CD1c-positive myeloid dendritic cell (primary cell): ENCODE data around the gene ITPR3.

ENCODE experiments used
- DNase-seq: peaks from one replicate; pipeline ENCODE4 v3.0.0-alpha.2; 2016; ENCODE audit errors: extremely low spot score

ITPR3 gene

DNA sequence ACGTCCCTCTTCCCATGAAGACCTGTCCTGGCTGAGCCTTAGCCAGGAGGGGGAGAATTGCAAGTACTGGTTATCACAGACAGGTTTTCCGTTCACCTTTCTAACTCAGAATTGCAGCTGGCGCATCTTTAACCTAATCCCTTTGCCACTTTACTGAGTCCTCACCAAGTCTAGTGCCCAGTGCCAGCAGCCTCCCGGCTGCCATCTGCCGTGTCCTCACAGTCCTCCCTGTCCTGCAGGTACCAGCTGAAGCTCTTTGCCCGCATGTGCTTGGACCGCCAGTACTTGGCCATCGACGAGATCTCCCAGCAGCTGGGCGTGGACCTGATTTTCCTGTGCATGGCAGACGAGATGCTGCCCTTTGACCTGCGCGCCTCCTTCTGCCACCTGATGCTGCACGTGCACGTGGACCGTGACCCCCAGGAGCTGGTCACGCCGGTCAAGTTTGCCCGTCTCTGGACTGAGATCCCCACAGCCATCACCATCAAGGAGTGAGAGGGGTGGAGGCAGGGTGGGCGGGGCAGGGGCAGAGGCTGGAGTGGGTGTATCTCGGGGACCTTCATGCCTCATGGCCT, 49.1 kb downstream of the ITPR3 start:
- DNase-seq: no peak

DNA sequence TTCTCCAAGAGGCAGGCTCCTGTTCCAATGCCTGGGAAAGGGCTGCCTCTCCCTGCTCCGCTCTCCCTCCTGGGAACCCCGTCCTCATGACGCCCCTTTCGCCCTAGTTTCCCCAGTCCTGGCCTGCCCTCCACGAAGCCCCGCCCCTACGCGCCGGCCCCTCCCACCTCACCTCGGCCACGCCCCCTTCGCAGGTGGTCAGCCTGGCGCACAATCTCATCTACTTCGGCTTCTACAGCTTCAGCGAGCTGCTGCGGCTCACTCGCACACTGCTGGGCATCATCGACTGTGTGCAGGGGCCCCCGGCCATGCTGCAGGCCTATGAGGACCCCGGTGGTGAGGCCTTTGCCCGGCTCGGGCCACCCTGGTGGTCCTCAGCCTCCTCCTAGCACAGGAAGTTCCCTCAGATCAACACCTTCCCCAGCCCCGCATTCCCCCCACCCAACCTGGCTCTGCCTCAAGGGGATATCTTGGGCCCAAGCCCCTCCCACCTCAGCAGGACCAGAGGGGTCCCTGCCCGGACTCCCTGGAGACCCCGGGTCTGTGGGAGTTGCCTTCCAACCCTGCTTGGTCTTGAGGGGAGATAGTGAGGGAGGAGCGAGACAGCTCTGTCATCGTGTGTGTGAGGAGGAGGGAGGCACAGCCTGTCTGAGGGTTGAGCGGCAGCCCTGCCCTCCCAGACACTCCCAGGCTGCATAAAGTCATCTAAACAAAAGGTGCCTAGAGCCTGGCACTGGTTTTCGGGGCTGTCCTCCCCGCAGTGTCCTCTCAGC, 50.0 kb downstream of the ITPR3 start:
- no peak for DNase-seq

DNA sequence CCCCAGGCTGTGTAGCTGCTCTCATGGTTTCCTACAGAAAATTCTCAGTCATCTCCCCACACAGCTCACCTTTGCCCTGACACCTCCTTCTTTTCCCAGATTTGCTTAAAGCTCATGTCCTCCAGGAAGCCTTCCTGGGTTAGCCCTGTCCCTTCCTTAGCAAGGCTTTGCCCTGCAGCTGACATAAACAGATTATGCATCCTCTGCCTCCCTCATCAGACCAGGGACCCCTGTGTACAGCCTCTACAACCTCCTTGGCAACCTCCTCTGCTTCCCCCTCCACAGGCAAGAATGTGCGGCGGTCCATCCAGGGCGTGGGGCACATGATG, 50.6 kb downstream of the ITPR3 start:
- DNase-seq: no peak

GRCh38 chr6:33672808-33673207, 51.7 kb downstream of the ITPR3 start:
- DNase-seq: peak; percentile 30

DNA sequence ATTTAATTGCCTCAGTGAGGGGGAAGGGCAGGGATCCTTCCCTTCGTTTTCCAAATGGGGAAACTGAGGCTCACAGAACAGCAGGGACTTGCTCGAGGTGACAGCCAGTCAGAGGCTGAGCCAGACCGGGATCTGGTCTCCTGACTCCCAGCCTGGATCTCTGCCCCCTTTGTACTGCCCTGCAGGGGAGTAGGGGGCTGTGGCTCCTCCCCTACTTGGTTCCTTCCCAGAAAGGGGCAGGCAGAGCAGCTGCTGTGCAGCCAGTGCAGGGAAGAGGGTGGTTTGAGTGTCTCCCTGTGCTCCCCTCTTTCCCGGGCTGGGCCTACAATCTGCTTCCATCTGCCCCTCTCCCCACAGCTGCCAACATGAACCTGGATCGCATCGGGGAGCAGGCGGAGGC, 52.7 kb downstream of the ITPR3 start:
- DNase-seq: no peak

DNA sequence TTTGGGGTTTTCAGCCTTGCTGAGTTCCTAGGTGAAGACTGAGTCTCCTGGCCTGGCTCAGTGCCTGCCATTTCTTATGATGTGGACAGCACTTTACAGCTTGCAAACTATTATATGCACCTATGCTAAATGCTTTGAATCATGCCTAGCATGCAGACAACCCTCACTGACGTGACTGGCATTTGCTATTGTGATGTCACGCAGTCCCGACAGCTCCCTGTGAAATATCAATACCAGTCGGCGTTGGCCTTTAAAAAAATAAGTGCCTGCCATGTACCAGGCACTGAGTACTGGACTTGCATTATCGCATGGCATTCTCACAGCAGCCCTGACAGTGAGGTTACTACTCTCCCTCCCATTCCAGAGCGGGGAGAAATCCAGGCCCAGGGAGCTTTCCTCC, 54.8 kb downstream of the ITPR3 start:
- no peak for DNase-seq

GRCh38 chr6:33676416-33677142, 55.5 kb downstream of the ITPR3 start:
- no peak for DNase-seq

- no peak for DNase-seq
Measured at GRCh38 chr6:33677143-33677660, 56.1 kb downstream of the ITPR3 start.

DNA sequence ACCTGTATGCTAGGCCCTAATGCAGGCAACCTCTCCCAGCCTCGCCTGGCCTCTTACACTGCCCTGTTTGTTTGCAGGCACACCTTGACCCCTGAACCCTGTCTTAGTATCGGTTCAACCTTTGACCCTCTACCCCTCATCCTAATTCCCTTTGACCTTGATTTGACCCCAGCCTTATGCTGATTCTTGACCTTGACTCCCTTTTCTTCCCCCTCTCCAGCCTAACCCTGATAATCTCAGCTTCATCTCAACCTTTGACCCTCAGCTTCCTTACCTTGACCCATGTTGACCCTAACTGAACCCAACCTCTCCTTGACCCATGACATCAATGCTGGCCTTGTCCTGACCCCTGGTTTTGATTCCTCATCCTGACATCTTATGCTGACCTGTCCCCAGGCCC, 56.6 kb downstream of the ITPR3 start:
- no peak for DNase-seq

DNA sequence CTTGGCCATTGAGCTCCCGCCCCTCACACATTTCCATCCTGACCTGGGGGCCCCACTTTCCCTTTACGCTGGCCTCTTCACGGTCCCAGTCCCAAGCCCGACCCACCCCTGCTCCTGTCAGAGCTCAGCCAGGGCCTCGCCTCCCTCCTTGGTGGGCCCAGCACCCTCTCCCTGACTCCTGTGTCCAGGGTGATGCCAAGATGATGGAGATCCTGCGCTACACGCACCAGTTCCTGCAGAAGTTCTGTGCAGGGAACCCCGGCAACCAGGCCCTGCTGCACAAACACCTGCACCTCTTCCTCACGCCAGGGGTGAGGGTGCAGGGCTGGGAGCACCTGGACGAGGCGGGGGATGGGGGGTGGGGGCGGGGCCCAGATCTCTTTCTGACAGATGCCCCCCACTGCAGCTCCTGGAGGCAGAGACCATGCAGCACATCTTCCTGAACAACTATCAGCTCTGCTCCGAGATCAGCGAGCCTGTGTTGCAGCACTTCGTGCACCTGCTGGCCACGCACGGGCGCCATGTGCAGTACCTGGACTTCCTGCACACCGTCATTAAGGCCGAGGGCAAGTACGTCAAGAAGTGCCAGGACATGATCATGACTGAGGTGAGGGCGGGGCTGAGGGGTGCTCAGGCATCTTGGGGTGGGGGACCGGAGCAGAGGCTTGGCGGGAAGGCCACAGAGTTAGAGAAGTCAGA, 57.3 kb downstream of the ITPR3 start:
- no peak for DNase-seq

GRCh38 chr6:33678932-33679490, 57.9 kb downstream of the ITPR3 start:
- DNase-seq: no peak

DNA sequence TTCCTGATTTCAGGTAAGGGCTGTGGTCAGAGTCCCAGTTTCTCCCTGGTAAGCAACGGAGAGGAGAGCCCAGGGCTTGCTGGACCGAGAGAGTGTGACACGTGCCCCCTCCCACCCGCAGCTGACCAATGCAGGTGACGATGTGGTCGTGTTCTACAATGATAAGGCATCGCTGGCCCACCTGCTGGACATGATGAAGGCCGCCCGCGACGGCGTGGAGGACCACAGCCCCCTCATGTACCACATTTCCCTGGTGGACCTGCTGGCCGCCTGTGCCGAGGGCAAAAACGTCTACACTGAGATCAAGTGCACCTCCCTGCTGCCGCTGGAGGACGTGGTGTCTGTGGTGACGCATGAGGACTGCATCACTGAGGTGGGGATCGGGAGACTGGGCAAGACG, 58.6 kb downstream of the ITPR3 start:
- DNase-seq: no peak

DNA sequence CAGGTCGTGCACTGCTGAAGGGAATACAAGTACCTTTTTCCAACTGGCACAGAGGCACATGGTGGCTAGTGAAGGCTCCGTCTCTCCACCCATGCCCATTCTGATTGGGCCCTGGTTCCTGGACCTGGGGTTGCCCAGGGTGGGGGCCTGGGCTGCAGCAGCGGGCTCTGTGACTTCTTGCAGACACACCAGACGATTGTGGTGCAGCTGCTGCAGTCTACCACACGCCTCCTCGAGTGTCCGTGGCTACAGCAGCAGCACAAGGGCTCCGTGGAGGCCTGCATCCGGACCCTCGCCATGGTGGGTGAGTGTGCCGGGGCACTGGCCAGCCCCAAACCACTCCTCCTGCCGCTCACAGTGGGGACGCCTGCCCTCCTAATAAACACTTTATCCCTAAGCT, 61.2 kb downstream of the ITPR3 start:
- DNase-seq: no peak

DNA sequence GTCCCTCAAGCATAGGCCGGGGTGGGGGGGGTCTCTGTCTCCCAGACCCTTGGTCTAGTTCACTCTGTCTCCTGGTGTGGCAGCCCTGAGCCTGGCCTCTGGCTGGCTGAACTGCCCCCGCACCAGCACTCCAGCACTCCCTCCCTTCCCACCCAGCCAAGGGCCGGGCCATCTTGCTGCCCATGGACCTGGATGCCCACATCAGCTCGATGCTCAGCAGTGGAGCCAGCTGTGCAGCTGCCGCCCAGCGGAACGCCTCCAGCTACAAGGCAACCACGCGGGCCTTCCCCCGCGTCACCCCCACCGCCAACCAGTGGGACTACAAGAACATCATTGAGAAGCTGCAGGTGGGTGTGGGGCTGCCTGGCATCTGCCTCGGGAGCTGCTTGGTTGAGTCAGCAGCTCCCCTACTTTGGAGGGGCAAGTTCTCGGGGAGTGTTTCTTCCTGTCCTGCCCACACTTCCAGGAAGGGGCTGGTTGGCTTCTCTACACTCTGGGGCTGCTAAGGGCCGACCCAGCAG, 62.0 kb downstream of the ITPR3 start:
- DNase-seq: no peak

- DNase-seq: no peak
Measured at GRCh38 chr6:33683576-33684427, 62.7 kb downstream of the ITPR3 start.

DNA sequence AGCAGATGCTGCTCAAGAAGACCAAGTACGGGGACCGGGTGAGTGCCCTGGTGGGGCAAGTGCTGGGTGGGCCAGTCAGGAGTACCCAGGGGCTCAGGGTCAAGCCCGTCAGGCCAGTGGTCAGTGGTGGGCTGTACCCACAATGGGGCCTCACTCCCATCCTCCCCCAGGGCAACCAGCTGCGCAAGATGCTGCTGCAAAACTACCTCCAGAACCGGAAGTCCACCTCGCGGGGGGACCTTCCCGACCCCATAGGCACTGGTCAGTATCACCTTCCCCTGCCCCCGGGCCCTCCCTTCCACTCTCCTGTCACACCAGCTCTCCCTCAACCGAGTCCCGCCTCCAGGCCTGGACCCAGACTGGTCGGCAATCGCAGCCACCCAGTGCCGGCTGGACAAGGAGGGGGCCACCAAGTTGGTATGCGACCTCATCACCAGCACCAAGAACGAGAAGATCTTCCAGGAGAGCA, 63.3 kb downstream of the ITPR3 start:
- DNase-seq: no peak

GRCh38 chr6:33684983-33685382, 63.9 kb downstream of the ITPR3 start:
- DNase-seq: no peak

DNA sequence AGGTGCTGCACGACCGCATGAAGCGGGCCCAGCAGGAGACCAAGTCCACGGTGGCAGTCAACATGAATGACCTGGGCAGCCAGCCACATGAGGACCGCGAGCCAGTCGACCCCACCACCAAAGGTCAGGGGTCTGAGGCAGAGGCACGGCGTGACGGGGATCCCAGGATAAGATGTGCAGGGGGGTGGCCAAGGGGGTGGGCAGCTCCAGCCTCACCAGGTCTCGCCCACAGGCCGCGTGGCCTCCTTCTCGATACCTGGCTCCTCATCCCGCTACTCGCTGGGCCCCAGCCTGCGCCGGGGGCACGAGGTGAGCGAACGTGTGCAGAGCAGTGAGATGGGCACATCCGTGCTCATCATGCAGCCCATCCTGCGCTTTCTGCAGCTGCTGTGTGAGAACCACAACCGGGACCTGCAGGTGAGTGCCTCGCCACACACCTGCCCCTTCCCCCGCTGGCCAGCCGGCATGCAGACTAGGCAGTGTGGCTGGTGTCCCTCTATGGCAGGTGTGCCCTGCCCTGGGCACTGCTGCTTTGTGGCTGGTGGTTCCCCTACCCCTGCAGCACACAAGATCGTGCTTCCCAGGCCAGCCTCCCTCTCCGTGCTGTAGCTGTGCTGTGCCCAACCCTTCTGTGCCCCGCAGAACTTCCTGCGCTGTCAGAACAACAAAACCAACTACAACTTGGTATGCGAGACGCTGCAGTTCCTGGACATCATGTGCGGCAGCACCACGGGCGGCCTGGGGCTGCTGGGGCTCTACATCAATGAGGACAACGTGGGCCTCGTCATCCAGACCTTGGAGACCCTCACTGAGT, 64.5 kb downstream of the ITPR3 start:
- DNase-seq: no peak

- DNase-seq: no peak
Measured at GRCh38 chr6:33686225-33686924, 65.3 kb downstream of the ITPR3 start.
